SH-SY5Y (cell line): ENCODE measurements around the gene STH.

Experiments used
- GATA2 ChIP-seq: IDR thresholded peaks from 2 replicates; pipeline ENCODE4 v1.6.1; 2011; ENCODE audit warnings: mild to moderate bottlenecking, low read depth, low read length
- GATA3 ChIP-seq: IDR thresholded peaks from 2 replicates; pipeline ENCODE4 v1.6.1; 2011; ENCODE audit warnings: low read depth, mild to moderate bottlenecking, low read length, moderate library complexity

GRCh38 chr17:46002973-46003316 is 3.9 kb downstream of the STH start:
- TF ChIP-seq GATA2, result no peak
- TF ChIP-seq GATA3, result no peak
